Esophagus muscularis mucosa (tissue), 3 donors: ENCODE results near the gene SLC22A8.

Experiments used
- CTCF ChIP-seq, 3 experiments: fragments of 200-600 bp in 2 of 3; fragments of 450-650 bp in 1 of 3; sonication (generic) in 2 of 3; IDR thresholded peaks; one replicate each; pipeline ENCODE4 v1.5.1; 2017 to 2019; ENCODE audit warnings: antibody characterized with exemption in 3 of 3, mild to moderate bottlenecking in 2 of 3, moderate library complexity in 1 of 3
- POLR2A ChIP-seq: fragments of 450-650 bp; IDR thresholded peaks from one replicate; pipeline ENCODE4 v1.6.1; 2017; ENCODE audit warnings: antibody characterized with exemption, moderate library complexity, mild to moderate bottlenecking, low read depth

GRCh38 chr11:62957147-62957546 is 58.5 kb downstream of the SLC22A8 start:
- no peak for TF ChIP-seq CTCF (IDR thresholded peaks at IDR 0.05)
- TF ChIP-seq POLR2A: no peak
